AG04450 (cell line): ENCODE data around the gene CEP120. TPM values are rescaled to one million over a fixed set of nuclear protein-coding genes. Genes with fewer than 3 reads are reported as not detected.

ENCODE experiments used
- CTCF ChIA-PET: fragments of 300-600, 350-600 bp; formaldehyde crosslinking; extraction: SDS; loops from one replicate; lab custom pipeline; 2022; ENCODE audit warnings: antibody characterized with exemption, inconsistent platforms; lab: Charles Lee
- POLR2A ChIA-PET: fragments of 350-600 bp; formaldehyde crosslinking; extraction: SDS; loops from one replicate; lab custom pipeline; 2021; ENCODE audit warnings: antibody characterized with exemption, inconsistent platforms; lab: Yijun Ruan, JAX
- DNase-seq: peaks from one replicate; pipeline ENCODE4 v3.0.0-alpha.2; 2011; ENCODE audit warnings: low read depth, low spot score
- H3K27ac ChIP-seq: one replicate; pipeline ENCODE4 v1.5.1; 2012; ENCODE audit warnings: low read depth, low read length, control low read depth
- H3K27me3 ChIP-seq: one replicate; pipeline ENCODE4 v1.6.0; 2012; ENCODE audit warnings: low read length; ENCODE audit not compliant: control insufficient read depth, insufficient read depth
- H3K4me3 ChIP-seq: 2 replicates; pipeline ENCODE4 v1.5.1; 2011; ENCODE audit warnings: mild to moderate bottlenecking, low read depth, low read length, control low read depth
- H3K9me3 ChIP-seq: 2 replicates; pipeline ENCODE4 v1.5.1; 2012; ENCODE audit warnings: low read length; ENCODE audit not compliant: control insufficient read depth, insufficient read depth
- CTCF ChIP-seq: IDR thresholded peaks from 2 replicates; pipeline ENCODE4 v1.5.1; 2011; ENCODE audit warnings: low read depth, low read length, control low read depth, inconsistent platforms
- polyA plus RNA-seq: library from polyadenylated mRNA; depleted of rRNA; stranded (reverse); fragments of >200 nt; gene quantifications from 2 replicates; pipeline ENCODE4 v1.2.3, GENCODE V29; 2011

The CEP120 gene
- polyA plus RNA-seq, 1 experiment, result 27.2 TPM

GRCh38 chr5:123451047-123451446, 27.8 kb upstream of the CEP120 start:
- CTCF ChIA-PET, result interaction anchor here (1.8 kb wide), 1 partner anchor 28 kb away, joined by 10 read pairs; the partner anchor contains the start of gene CEP120
- no peak for DNase-seq

GRCh38 chr5:123450640-123451039, 27.4 kb upstream of the CEP120 start:
- H3K9me3 ChIP-seq, result no peaks in the 10 kb centered on the region
- no peak for DNase-seq
- H3K27ac ChIP-seq, result no peak overlapping the region
- no peak overlapping the region for H3K4me3 ChIP-seq
- no peaks in the 10 kb centered on the region for H3K27me3 ChIP-seq
- ChIA-PET CTCF (interaction anchor here (1.8 kb wide), 1 partner anchor 27 kb away, joined by 10 read pairs; the partner anchor contains the start of gene CEP120), POLR2A (no interaction called here)
- TF ChIP-seq CTCF, result no peak

More at GRCh38 chr5:123451047-123451446, 27.8 kb upstream of the CEP120 start:
- no peaks in the 10 kb centered on the region for H3K27me3 ChIP-seq
- no peak overlapping the region for H3K4me3 ChIP-seq
- H3K27ac ChIP-seq, result no peak overlapping the region
- no peaks in the 10 kb centered on the region for H3K9me3 ChIP-seq
- POLR2A ChIA-PET, result no interaction called here
- no peak for TF ChIP-seq CTCF

- no peak for DNase-seq
- Histone ChIP-seq H3K27me3 (no peaks in the 10 kb centered on the region), H3K4me3 (no peak overlapping the region), H3K27ac (no peak overlapping the region), H3K9me3 (no peaks in the 10 kb centered on the region)
- ChIA-PET CTCF (interaction anchor here (1.8 kb wide), 1 partner anchor 27 kb away, joined by 10 read pairs; the partner anchor contains the start of gene CEP120), POLR2A (no interaction called here)
- no peak for TF ChIP-seq CTCF
Observed at GRCh38 chr5:123450114-123450513, 26.9 kb upstream of the CEP120 start.

GRCh38 chr5:123449424-123449974, 26.3 kb upstream of the CEP120 start:
- Histone ChIP-seq H3K4me3 (no peak overlapping the region), H3K9me3 (no peaks in the 10 kb centered on the region), H3K27me3 (no peaks in the 10 kb centered on the region), H3K27ac (no peak overlapping the region)
- TF ChIP-seq CTCF, result no peak
- CTCF ChIA-PET, result interaction anchor here (1.8 kb wide), 1 partner anchor 26 kb away, joined by 10 read pairs; the partner anchor contains the start of gene CEP120
- no peak for DNase-seq
- POLR2A ChIA-PET, result no interaction called here

GRCh38 chr5:123448743-123449142, 25.5 kb upstream of the CEP120 start:
- TF ChIP-seq CTCF, result no peak
- Histone ChIP-seq H3K27me3 (no peaks in the 10 kb centered on the region), H3K9me3 (no peaks in the 10 kb centered on the region), H3K4me3 (no peak overlapping the region), H3K27ac (no peak overlapping the region)
- POLR2A ChIA-PET, result no interaction called here
- CTCF ChIA-PET, result interaction anchor here (1.6 kb wide), 1 partner anchor 25 kb away, joined by 6 read pairs; the partner anchor contains the start of gene CEP120
- DNase-seq, result no peak
